ENCODE results near the gene MCFD2. TPM values are rescaled to one million over a fixed set of nuclear protein-coding genes. Genes with fewer than 3 reads are reported as not detected.
A peak's percentile ranks its signal among the peaks of the same experiment; 100 is the strongest.

Gene MCFD2
- total RNA-seq, 2 experiments from 2014 or later = 55.7 to 75.2 TPM

DNA sequence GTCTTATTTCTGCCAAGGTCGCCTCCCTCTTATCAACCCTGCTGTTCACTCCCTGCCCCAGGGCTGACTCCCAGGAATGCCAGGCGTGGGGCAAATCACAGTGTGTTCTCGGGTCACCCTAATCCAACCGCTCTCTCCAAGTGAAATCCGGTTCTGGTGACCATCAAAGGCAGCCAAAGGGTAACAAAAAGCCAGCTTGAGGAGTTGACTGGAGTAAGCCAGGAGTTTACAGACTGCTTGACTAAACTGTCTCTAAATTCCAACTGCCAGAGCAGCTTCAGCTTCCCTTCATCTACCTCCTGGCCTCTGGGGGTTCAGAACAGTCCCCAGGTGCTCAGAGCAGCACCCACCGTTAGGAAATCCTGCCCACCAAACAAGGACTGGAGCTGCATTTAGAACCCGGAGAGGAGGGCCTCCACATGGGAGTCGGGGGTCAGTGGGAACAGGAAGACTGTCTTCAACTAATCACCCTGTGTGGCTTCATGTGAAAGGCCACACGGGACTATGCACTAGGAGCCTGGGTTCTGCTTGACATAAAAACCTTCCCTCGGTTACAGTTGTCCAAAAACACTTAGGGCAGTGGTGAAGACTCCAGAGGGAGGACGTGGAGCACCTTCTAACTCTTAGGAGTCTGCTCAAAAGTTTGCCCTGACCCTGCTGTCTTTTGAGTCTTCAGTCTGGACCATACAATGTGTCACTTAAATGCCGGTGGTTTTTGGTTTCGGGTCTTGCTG, 24.2 kb upstream of the MCFD2 start:
- peaks cover 54% of the 10 kb centered on the region for H3K79me2 ChIP-seq (ENCODE audit: insufficient read depth, low read depth, low read length)
- no peaks in the 10 kb centered on the region for H4K20me1 ChIP-seq (ENCODE audit: insufficient read depth, low read length)
- H3K4me1 ChIP-seq (ENCODE audit: insufficient read depth, low read length, poor library complexity, severe bottlenecking) = peaks cover 49% of the 10 kb centered on the region
- H3K9me3 ChIP-seq (ENCODE audit: low read length) = no peaks in the 10 kb centered on the region
- POLR2A ChIA-PET = interaction anchor here (0.6 to 1.8 kb wide), 3 partner anchors 16 to 46 kb away, joined by 3 to 9 read pairs (median 7); no protein-coding TSS in a partner anchor
- BruUV-seq (replicated peaks) = TSS peak; percentile 29
- no peaks in the 10 kb centered on the region for H3K9me2 ChIP-seq (ENCODE audit: insufficient read depth, low read length)
- CTCF ChIA-PET (ENCODE audit: unreplicated experiment) = no interaction called here
- peaks cover 15% of the 10 kb centered on the region for H3K36me3 ChIP-seq (ENCODE audit: insufficient read depth, low read length)
- peak overlapping the region; percentile 29 for H3K27ac ChIP-seq (ENCODE audit: low read depth, low read length, poor library complexity, severe bottlenecking)
- peak overlapping the region; percentile 75 for H3K4me3 ChIP-seq (ENCODE audit: low read depth, low read length, poor library complexity, severe bottlenecking)
- no peak for DNase-seq (ENCODE audit: low spot score)
- intact Hi-C loops (cut with micrococcal nuclease; ENCODE audit: unreplicated experiment) = no loop called here
- no peak for TF ChIP-seq EZH2phosphoT487 (IDR thresholded peaks at IDR 0.05; ENCODE audit: borderline replicate concordance, low read depth, low read length)
- TF ChIP-seq CTCF (conservative IDR thresholded peaks at IDR 0.05; ENCODE audit: low read length) = no peak
- H2AFZ ChIP-seq (ENCODE audit: low read length) = no peak overlapping the region; the same call in 1 of the 2 replicates
- peak overlapping the region; percentile 95 for H3K4me2 ChIP-seq (ENCODE audit: low read length)

GRCh38 chr2:46937471-46937901, 21.9 kb upstream of the MCFD2 start:
- H3K27ac ChIP-seq (ENCODE audit: low read depth, low read length, poor library complexity, severe bottlenecking) = no peak overlapping the region
- no peak overlapping the region for H2AFZ ChIP-seq (ENCODE audit: low read length)
- DNase-seq (ENCODE audit: low spot score) = no peak
- TF ChIP-seq EZH2phosphoT487 (IDR thresholded peaks at IDR 0.05; ENCODE audit: borderline replicate concordance, low read depth, low read length) (no peak), CTCF (conservative IDR thresholded peaks at IDR 0.05; ENCODE audit: low read length) (peak; percentile 80)
- CTCF ChIA-PET (ENCODE audit: unreplicated experiment) = no interaction called here
- H3K9me3 ChIP-seq (ENCODE audit: low read length) = no peaks in the 10 kb centered on the region
- no peaks in the 10 kb centered on the region for H4K20me1 ChIP-seq (ENCODE audit: insufficient read depth, low read length)
- H3K36me3 ChIP-seq (ENCODE audit: insufficient read depth, low read length) = no peaks in the 10 kb centered on the region; the same call in 1 of the 2 replicates
- H3K4me2 ChIP-seq (ENCODE audit: low read length) = no peak overlapping the region
- H3K4me3 ChIP-seq (ENCODE audit: low read depth, low read length, poor library complexity, severe bottlenecking) = no peak overlapping the region
- peaks cover 34% of the 10 kb centered on the region for H3K79me2 ChIP-seq (ENCODE audit: insufficient read depth, low read depth, low read length)
- peaks cover 50% of the 10 kb centered on the region for H3K4me1 ChIP-seq (ENCODE audit: insufficient read depth, low read length, poor library complexity, severe bottlenecking)
- no peaks in the 10 kb centered on the region for H3K9me2 ChIP-seq (ENCODE audit: insufficient read depth, low read length)
- intact Hi-C loops (cut with micrococcal nuclease; ENCODE audit: unreplicated experiment) = no loop called here
- BruUV-seq (replicated peaks) = no TSS peak
- POLR2A ChIA-PET = interaction anchor here (0.7 to 1.1 kb wide), 3 partner anchors 15 to 46 kb away, joined by 3 to 10 read pairs (median 6); no protein-coding TSS in a partner anchor

GRCh38 chr2:46936566-46936965, 21.0 kb upstream of the MCFD2 start:
- TF ChIP-seq CTCF (conservative IDR thresholded peaks at IDR 0.05; ENCODE audit: low read length) = no peak
- no peak for TF ChIP-seq EZH2phosphoT487 (IDR thresholded peaks at IDR 0.05; ENCODE audit: borderline replicate concordance, low read depth, low read length)
- H3K4me1 ChIP-seq (ENCODE audit: insufficient read depth, low read length, poor library complexity, severe bottlenecking) = peaks cover 56% of the 10 kb centered on the region
- H3K36me3 ChIP-seq (ENCODE audit: insufficient read depth, low read length) = no peaks in the 10 kb centered on the region; the same call in 1 of the 2 replicates
- no peak overlapping the region for H3K4me3 ChIP-seq (ENCODE audit: low read depth, low read length, poor library complexity, severe bottlenecking)
- no peaks in the 10 kb centered on the region for H3K9me2 ChIP-seq (ENCODE audit: insufficient read depth, low read length)
- CTCF ChIA-PET (ENCODE audit: unreplicated experiment) = no interaction called here
- DNase-seq (ENCODE audit: low spot score) = no peak
- no peaks in the 10 kb centered on the region for H3K9me3 ChIP-seq (ENCODE audit: low read length)
- no peak overlapping the region for H2AFZ ChIP-seq (ENCODE audit: low read length)
- no peaks in the 10 kb centered on the region for H4K20me1 ChIP-seq (ENCODE audit: insufficient read depth, low read length)
- intact Hi-C loops (cut with micrococcal nuclease; ENCODE audit: unreplicated experiment) = no loop called here
- POLR2A ChIA-PET = interaction anchor here (0.7 to 1.2 kb wide), 6 partner anchors 12 to 122 kb away, joined by 3 to 10 read pairs (median 4); no protein-coding TSS in a partner anchor
- H3K79me2 ChIP-seq (ENCODE audit: insufficient read depth, low read depth, low read length) = peaks cover 25% of the 10 kb centered on the region; the same call in 1 of the 2 replicates
- H3K4me2 ChIP-seq (ENCODE audit: low read length) = no peak overlapping the region
- no peak overlapping the region for H3K27ac ChIP-seq (ENCODE audit: low read depth, low read length, poor library complexity, severe bottlenecking)
- no TSS peak for BruUV-seq (replicated peaks)
